LNCAP (cell line): Measurements from ENCODE around the gene EXOC1L.

Experiments
- CTCF ChIP-seq: fragments of 450-650 bp; IDR thresholded peaks from 2 replicates; pipeline ENCODE4 v1.5.1; 2017; ENCODE audit warnings: mild to moderate bottlenecking

The EXOC1L gene

DNA sequence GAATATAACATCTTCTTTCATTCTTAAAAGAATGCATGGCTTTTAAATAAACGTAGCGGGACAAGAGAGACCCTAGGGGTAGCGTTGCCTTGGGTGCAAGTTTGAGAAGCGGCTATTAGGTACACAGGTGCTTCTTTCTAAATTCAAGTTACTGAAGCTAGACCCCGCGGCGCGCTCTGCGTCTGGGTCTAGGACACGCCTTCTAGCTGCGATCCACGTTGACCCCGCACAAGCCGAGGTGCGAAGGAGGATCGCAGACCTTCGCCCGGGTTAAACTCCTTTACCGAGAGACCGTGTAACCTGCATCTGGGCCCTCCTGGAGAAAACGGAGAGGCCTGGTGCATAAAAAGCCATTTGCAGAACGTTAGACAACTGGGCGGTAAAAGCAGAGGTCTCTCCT lies 25.5 kb upstream of the EXOC1L start:
- TF ChIP-seq CTCF: no peak

DNA sequence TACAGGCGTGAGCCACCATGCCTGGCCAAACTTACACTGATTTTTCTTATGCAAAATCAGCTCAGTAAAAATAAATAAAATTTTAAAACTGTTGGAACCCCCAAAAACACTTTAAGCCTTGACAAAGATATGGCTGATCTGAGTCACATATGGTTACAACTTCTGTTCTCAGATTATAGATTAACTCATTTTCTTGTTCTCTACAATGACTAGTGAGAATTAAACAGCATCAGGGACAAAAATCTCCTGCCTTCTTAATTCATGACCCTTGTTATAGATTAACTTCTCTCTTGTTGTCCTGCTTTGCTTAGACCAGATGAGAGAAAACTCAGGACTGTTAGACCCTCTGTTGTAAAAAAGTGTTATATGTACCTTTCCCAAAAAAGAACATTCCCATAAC lies 24.2 kb upstream of the EXOC1L start:
- no peak for TF ChIP-seq CTCF

- TF ChIP-seq CTCF: no peak
Observed at GRCh38 chr4:55801498-55801897, 18.1 kb upstream of the EXOC1L start.

DNA sequence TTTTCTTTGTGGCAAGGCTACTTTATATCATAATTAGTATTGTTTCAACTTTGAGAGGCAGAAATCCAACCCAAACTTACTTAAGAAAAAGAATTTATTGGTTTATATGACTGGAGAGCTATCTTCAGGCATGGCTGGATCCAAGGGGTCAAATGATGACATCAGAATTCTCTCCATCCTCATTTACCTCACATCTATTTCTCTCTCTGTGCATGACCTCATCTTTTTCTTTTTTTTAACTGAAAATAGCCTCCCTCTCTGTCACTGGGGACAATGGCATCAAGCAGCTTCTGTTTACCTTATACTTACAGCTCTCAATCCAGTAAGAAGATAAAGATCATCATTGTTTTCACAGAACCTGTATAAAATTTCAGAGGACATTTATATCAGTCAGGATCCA lies 12.0 kb upstream of the EXOC1L start:
- no peak for TF ChIP-seq CTCF

DNA sequence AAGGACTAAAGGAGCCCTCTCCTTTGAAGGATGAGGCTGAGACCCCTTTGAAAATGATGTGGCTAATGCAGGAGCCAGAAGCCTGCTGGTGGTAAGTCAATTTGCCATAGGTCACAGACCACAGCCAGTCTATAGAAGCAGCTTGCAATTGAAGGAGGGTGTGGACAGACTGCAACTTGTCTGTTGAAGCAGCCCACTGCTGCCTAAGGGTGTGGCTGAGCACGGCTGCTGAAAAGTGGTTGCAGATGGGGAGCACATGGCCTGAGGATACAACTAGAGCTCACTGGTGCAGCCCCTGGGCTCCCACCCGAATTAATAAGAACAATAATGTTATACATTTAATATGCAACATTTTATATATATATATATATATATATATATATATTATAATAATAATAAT lies 11.4 kb upstream of the EXOC1L start:
- no peak for TF ChIP-seq CTCF

DNA sequence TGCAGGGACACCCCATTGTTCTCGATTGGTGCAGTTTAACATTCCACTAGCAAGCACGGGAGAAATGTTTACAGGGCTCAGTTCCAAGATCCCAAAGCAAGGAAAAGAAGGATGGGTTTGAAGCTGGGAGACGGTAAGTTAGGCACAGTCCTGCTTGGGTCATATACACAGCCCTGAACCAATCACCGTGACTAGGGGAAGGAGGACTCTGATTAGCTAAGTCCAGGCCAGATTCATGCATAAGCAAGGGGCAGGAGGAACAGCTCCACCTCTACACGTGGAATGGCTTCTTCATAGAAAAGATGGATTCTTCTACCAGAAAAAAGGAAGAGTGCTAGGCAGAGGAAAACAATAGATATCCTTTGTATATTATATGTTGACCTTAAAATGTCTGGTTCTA lies 11.0 kb upstream of the EXOC1L start:
- no peak for TF ChIP-seq CTCF

DNA sequence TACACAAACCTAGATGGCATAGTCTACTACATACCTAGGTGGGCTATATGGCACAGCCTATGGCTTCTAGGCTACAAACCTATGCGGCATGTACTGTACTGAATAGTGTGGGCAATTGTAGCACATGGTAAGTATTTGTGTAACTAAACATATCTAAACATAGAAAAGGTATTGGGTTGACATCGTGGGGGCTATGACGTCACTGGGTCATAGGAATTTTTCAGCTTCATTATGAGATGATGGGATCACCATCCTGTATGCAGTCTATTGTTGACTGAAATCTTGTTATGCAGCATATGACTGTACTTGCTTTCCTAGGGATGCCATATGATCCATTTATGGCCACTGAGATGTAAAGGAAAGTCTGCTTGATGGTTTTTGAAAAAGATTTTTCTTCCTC lies 1.9 kb upstream of the EXOC1L start:
- TF ChIP-seq CTCF: no peak

DNA sequence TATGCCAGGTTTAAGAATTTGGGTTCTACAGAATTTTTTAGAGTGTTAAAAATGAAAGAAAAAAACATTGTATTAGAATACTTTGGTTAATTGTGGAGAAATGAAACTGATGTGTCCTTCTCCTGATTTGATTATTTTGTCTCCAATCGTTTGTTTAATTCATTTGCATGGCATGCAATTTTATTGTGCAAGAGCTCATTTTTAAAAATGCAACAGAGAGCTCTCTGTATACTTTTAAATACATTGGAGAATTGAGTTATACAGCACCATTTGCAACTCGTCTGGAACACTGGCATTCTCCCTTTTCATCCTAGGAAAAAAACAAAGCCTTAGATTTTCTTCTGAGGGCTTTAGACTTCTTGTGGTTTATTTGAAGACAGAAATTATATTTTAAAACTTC lies 689 bp downstream of the EXOC1L start:
- TF ChIP-seq CTCF: no peak
